ENCODE measurements around the gene LRRC4C.

Gene LRRC4C

DNA sequence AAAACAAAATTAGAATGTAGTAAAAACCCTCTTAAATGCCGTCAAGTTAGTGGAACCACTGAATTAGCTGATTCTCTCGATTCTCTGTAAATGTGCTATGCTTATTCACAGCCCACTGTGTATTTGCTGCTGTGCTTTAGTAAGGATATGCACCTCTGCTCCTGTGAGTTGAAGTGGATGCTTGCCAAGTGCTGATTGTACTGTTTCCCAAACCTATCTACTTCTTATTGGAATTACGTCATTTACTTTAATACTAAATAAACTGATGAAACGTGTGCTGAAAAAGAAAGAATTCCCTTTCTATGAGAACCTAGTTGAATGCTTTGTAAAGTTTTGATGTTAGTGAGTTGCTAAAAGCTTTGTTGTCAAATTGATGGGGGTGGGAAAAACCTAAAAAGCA is 158.4 kb downstream of the LRRC4C start:
- no peaks in the 10 kb centered on the region for H3K4me1 Mint-ChIP-seq (ENCODE audit: low read depth in 2 of 2)
- no peak for ATAC-seq (replicated peaks)
- H3K36me3 Mint-ChIP-seq (ENCODE audit: insufficient read depth) = no peaks in the 10 kb centered on the region
- H3K27me3 Mint-ChIP-seq = no peaks in the 10 kb centered on the region
- DNase-seq = no peak
- peaks cover 3 to 17% of the 10 kb centered on the region in 2 donors for H3K9me3 Mint-ChIP-seq
- H3K4me3 Mint-ChIP-seq = no peak overlapping the region
- H3K27ac Mint-ChIP-seq = no peak overlapping the region

DNA sequence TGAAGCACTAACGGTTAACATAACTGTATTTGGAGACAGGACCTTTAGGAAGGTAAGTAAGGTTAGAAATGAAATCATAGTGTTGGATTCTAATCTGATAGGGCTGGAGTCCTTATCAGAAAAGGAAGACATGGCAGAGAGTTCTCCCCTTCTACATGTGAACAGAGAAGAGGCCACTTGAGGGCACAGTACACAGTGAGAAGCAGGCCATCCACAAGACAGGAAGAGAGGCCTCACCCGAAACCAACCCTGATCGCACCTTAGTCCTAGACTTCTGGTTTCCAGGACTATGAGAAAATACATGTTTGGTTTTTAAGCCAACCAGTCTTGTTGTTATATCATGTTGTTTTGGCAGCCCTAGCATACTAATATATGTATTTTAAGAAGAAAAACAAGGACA is 170.0 kb downstream of the LRRC4C start:
- H3K27ac Mint-ChIP-seq = no peak overlapping the region
- H3K36me3 Mint-ChIP-seq (ENCODE audit: insufficient read depth) = no peaks in the 10 kb centered on the region
- ATAC-seq (replicated peaks) = no peak
- no peaks in the 10 kb centered on the region for H3K27me3 Mint-ChIP-seq
- H3K4me1 Mint-ChIP-seq (ENCODE audit: low read depth in 2 of 2) = no peaks in the 10 kb centered on the region
- H3K4me3 Mint-ChIP-seq = no peak overlapping the region
- no peak for DNase-seq
- peaks cover 2 to 6% of the 10 kb centered on the region in 2 donors for H3K9me3 Mint-ChIP-seq

DNA sequence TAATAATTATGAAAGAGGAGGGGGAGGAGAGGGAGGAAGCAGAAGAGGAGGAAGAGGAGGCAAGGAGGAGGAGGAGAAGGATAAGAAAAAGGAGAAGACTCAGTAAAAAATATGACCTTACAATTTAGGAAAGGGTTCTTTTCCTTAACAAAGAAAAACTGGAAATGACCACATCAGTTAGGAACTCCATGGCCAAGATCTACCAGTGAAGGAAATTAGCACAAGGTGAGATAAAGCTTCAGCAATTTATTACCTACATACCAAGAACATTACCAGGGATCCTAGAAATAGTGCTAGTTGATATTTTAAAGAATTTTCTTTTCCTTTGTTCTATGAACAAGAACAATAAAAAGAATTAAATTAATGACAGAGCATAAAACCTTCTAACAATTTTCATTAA is 172.7 kb downstream of the LRRC4C start:
- DNase-seq (no peak), ATAC-seq (replicated peaks) (no peak)
- Mint-ChIP-seq H3K4me1 (ENCODE audit: low read depth in 2 of 2) (no peaks in the 10 kb centered on the region), H3K4me3 (no peak overlapping the region), H3K9me3 (peaks cover 6 to 10% of the 10 kb centered on the region in 2 donors), H3K36me3 (ENCODE audit: insufficient read depth) (no peaks in the 10 kb centered on the region), H3K27me3 (no peaks in the 10 kb centered on the region), H3K27ac (no peak overlapping the region)

DNA sequence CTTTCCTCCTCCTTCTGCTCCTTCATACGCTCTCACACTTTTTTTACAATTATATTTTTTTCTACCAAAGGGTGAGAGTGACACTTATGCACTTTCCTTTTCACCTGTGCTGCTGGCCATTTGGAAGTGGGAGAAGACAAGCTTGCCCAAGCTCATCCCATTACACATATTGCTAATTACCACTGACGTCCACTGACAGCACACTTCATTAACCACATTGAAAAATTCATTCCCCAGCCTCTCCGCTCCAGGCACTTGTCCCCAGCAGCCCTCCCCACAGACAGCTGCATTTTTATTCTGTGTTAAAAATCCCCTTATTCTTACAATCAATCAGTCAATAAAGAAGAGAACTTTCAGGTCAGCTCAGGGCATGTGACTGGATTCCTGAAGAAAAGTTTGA is 175.1 kb downstream of the LRRC4C start:
- Mint-ChIP-seq H3K4me1 (ENCODE audit: low read depth in 2 of 2) (no peaks in the 10 kb centered on the region), H3K36me3 (ENCODE audit: insufficient read depth) (no peaks in the 10 kb centered on the region), H3K27me3 (no peaks in the 10 kb centered on the region), H3K9me3 (peaks cover 14 to 24% of the 10 kb centered on the region in 2 donors), H3K27ac (no peak overlapping the region), H3K4me3 (no peak overlapping the region)
- ATAC-seq (replicated peaks) = no peak
- DNase-seq = no peak

DNA sequence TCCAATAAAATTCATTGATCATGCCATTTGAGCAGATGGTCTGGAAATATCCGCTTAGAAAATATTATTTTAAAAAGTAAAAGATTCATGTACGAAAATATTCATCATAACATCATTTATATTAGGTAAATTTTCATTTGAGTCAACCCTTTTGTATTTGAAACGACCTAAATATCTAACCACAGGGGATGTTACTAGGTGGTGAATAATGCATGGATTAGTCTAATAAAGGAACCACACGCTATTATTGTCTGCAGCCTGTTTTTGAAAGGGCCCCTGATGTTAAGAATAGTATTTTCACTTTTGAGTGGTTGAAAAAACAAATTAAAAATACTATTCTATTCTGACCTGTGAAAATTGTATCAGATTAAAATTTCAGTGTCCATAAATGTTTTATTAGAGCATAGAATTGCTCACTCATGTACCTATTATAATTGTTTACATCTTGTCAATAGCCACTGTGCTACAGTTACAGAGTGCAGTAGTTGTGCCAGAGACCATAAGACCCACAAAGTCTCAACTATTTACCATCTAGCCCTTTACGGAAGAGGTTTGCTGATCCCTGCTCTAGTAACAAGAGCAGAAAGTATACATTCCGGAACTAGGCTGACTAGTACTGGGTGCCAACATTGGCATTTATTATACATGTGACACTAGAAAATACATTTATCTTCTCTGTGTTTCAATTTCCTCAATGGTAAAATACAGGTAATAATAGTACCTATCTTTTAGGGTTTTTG is 176.1 kb downstream of the LRRC4C start:
- Mint-ChIP-seq H3K36me3 (ENCODE audit: insufficient read depth) (no peaks in the 10 kb centered on the region), H3K9me3 (peaks cover 15 to 31% of the 10 kb centered on the region in 2 donors), H3K27me3 (no peaks in the 10 kb centered on the region), H3K4me1 (ENCODE audit: low read depth in 2 of 2) (no peaks in the 10 kb centered on the region), H3K4me3 (no peak overlapping the region), H3K27ac (no peak overlapping the region)
- DNase-seq (no peak), ATAC-seq (replicated peaks) (no peak)

DNA sequence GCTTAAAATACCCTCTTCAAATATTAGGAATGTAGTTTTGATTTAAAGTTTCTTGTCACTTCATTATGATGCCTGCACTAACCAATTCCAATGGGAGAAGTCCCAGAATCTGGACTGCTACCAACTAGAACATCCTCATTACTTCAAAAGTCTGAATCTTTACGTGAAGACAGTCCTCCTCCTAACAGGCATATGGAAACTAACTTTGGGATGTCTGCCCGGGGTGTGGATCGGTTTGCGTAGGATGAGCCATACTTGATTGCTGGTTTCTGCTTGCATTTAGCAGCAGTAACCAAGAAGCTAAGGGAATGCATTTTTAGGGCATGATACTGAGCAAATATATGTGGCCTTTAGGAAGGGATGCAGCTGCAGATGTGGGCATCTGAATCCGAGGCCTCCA is 177.1 kb downstream of the LRRC4C start:
- DNase-seq (no peak), ATAC-seq (replicated peaks) (no peak)
- H3K36me3 Mint-ChIP-seq (ENCODE audit: insufficient read depth) = no peaks in the 10 kb centered on the region
- no peak overlapping the region for H3K27ac Mint-ChIP-seq
- no peak overlapping the region for H3K4me3 Mint-ChIP-seq
- H3K9me3 Mint-ChIP-seq = peaks cover 15 to 26% of the 10 kb centered on the region in 2 donors
- no peaks in the 10 kb centered on the region for H3K4me1 Mint-ChIP-seq (ENCODE audit: low read depth in 2 of 2)
- H3K27me3 Mint-ChIP-seq = no peaks in the 10 kb centered on the region

DNA sequence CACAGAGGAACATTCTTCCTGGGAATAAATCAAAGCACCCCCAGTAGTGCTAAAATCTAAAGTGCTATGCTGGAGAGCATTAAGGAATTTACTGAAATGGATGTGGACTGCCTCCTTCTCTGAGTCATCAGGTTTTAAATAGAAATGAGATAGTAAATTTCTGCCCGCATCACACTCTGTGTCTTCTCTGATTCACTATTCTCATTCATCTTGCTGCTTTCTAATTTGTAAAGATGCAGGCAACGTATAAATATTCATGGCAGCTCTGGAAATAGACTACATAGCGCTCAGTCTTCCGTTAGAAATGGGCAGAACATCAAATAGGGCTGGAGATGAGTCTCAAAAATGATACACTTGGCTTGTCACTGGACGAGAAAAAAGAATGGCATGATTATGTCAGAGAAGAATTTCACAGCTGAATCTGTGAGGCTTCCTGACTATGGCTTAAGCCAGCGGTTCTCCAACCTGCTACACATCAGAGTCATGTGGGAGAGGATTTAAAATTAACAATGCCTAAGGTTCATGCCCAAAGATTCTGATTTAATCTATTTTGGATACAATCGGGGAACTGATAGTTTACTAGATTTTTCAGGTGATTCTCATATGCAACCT is 178.2 kb downstream of the LRRC4C start:
- H3K27ac Mint-ChIP-seq = no peak overlapping the region
- H3K4me1 Mint-ChIP-seq (ENCODE audit: low read depth in 2 of 2) = no peaks in the 10 kb centered on the region
- H3K36me3 Mint-ChIP-seq (ENCODE audit: insufficient read depth) = no peaks in the 10 kb centered on the region
- H3K4me3 Mint-ChIP-seq = no peak overlapping the region
- peaks cover 18 to 26% of the 10 kb centered on the region in 2 donors for H3K9me3 Mint-ChIP-seq
- no peak for ATAC-seq (replicated peaks)
- no peak for DNase-seq
- no peaks in the 10 kb centered on the region for H3K27me3 Mint-ChIP-seq

DNA sequence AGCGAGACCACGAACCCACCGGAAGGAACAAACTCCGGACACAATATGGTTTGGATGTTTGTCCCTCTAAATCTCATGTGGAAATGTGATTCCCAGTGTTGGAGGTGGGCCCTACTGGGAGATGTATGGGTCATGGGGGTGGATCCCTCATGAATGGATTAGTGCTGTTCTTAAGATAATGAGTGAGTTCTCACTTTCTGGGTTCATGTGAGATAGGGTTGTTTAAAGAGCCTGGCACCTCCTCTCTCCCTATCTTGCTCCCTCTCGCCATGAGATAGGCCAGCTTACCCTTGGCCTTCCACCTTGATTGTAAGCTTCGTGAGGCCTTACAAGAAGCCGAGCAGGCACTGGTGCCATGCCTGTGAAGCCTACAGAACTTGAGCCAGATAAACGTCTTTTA is 184.6 kb downstream of the LRRC4C start:
- Mint-ChIP-seq H3K4me3 (no peak overlapping the region), H3K36me3 (ENCODE audit: insufficient read depth) (no peaks in the 10 kb centered on the region), H3K27ac (no peak overlapping the region), H3K9me3 (peaks cover 20 to 33% of the 10 kb centered on the region in 2 donors), H3K27me3 (no peaks in the 10 kb centered on the region), H3K4me1 (ENCODE audit: low read depth in 2 of 2) (no peaks in the 10 kb centered on the region)
- ATAC-seq (replicated peaks) = no peak
- DNase-seq = no peak

DNA sequence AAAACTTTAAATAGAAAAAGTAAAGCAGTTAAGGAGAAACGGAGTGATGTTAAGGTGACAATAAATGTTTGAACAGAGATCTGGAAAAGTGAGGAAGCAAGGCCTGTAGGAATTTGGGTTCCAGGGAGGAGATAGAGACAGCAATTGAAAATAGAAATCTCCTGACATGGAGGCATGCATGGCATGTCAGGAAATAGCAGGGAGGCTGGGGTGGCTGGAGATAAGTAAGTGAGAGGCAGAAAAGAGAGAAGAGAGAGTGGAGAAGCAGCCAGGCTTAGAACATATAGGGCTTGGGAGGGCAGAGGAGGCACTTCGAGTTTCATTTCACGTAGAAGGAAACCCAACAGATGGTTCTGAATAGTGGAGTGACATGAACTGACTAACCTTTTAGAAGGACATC is 185.5 kb downstream of the LRRC4C start:
- Mint-ChIP-seq H3K27ac (no peak overlapping the region), H3K9me3 (peaks cover 17 to 24% of the 10 kb centered on the region in 2 donors)

DNA sequence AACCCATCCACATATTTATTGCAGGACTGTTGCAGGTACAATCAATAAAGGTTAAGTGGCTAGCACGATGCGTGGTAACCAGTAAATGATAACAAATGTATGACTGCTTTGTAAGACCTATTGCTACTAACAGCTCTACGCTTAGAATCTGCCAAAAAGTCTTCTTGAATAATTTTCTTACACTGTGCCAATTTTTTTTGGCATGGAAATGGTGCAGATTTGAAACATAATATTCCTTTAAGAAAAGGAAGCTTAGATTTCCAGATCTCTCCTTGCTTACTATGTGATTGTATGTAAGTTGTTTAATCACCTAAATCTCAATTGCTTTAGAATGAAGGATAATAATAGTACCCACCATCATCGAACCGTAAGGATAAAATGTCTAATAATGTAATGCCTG is 192.0 kb downstream of the LRRC4C start:
- no peak overlapping the region for H3K27ac Mint-ChIP-seq
- H3K9me3 Mint-ChIP-seq = peaks cover 10 to 25% of the 10 kb centered on the region in 2 donors
- ATAC-seq (replicated peaks) (no peak), DNase-seq (no peak)
- no peaks in the 10 kb centered on the region for H3K27me3 Mint-ChIP-seq
- H3K4me3 Mint-ChIP-seq = no peak overlapping the region
- no peaks in the 10 kb centered on the region for H3K36me3 Mint-ChIP-seq (ENCODE audit: insufficient read depth)
- no peaks in the 10 kb centered on the region for H3K4me1 Mint-ChIP-seq (ENCODE audit: low read depth in 2 of 2)

More for the DNA sequence above, 185.5 kb downstream of the LRRC4C start:
- Mint-ChIP-seq H3K4me1 (ENCODE audit: low read depth in 2 of 2) (no peaks in the 10 kb centered on the region), H3K27me3 (no peaks in the 10 kb centered on the region), H3K4me3 (no peak overlapping the region), H3K36me3 (ENCODE audit: insufficient read depth) (no peaks in the 10 kb centered on the region)
- DNase-seq (no peak), ATAC-seq (replicated peaks) (no peak)

DNA sequence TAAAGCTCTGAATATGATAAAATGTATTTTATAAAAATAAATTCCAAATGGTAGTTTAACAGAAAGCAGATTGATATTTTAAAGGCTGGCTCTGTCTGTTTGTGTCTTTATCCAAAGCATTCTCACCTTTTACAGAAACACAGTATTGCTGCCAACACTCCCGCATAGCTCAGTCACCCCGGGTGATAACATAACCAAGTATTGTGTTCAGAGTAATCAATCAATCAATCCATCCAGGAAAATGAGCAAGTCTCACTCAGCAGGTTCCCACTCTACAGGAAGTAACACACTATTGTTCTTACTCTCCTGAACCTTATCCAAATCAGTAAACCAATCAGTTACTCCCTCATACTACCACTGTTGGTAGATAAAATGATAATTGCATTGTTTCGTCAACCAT is 203.4 kb downstream of the LRRC4C start:
- Mint-ChIP-seq H3K9me3 (peaks cover 0 to 4% of the 10 kb centered on the region in 2 donors), H3K36me3 (ENCODE audit: insufficient read depth) (no peaks in the 10 kb centered on the region), H3K27me3 (no peaks in the 10 kb centered on the region), H3K4me1 (ENCODE audit: low read depth in 2 of 2) (no peaks in the 10 kb centered on the region), H3K27ac (no peak overlapping the region), H3K4me3 (no peak overlapping the region)
- no peak for DNase-seq
- no peak for ATAC-seq (replicated peaks)

DNA sequence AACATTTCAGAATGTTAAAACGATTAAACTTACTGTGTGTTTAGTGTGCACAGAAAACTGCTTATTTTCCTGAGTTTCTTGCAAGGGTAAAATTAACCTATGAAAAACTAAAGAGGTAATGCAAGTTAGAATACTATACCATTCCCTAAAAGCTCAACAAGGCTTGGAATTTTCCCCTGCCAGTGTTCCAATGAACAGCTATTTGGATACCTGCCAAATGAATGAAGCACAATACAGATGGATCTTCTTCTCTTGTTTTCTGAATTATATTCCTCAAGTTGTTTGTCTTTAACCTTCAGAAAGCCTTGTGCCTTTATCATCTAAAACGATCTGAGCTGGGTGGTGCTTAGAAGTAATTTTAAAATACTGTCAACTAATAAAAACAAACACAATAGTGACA is 204.5 kb downstream of the LRRC4C start:
- no peaks in the 10 kb centered on the region for H3K4me1 Mint-ChIP-seq (ENCODE audit: low read depth in 2 of 2)
- no peak overlapping the region for H3K27ac Mint-ChIP-seq
- no peak for ATAC-seq (replicated peaks)
- DNase-seq = no peak
- H3K9me3 Mint-ChIP-seq = peaks cover 0 to 4% of the 10 kb centered on the region in 2 donors
- H3K36me3 Mint-ChIP-seq (ENCODE audit: insufficient read depth) = no peaks in the 10 kb centered on the region
- H3K27me3 Mint-ChIP-seq = no peaks in the 10 kb centered on the region
- H3K4me3 Mint-ChIP-seq = no peak overlapping the region

DNA sequence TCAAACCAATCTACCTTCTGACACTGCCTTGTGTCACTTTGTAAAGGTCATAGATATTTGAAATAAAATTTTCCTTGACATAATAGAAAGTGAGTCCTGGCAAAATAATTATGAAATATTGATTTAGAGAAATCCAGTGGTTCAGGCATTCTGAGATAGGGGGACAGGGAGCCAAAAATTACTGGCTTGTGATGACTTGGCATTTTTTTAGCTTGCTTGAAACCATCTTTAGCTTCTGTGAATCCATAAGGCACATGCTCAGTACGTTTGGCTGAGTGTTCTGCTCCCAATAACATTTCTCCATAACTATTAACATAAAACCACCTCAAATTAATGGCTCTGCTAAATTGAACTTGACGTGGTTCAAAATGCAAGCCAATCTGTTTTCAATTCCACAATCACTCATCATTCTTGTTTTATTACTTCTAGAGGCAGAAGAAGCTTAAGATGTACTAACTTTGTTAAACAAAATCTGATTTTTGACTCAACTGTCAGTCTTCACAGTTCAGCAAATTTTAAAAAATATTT is 209.0 kb downstream of the LRRC4C start:
- no peak for DNase-seq
- no peaks in the 10 kb centered on the region for H3K4me1 Mint-ChIP-seq (ENCODE audit: low read depth in 2 of 2)

DNA sequence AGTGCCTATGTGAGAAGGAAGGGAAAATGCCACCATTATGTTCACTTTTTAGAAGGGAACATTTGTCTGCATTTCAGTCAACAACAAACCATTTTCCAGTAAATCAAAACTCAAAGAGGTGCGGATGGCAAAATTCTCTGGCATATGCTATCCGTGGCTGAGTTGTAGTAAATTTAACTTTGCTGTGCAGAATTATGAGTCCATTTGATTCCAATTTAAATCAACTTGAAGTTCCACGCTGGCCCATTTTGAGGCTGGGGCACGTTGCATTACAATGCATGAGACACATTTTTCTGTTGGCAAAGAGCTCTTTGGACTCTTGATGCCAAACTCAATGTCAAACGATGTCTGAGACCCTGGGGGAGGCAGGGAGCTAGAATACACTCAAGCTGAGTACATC is 211.8 kb downstream of the LRRC4C start:
- peaks cover 17 to 18% of the 10 kb centered on the region in 2 donors for H3K9me3 Mint-ChIP-seq
- H3K36me3 Mint-ChIP-seq (ENCODE audit: insufficient read depth) = no peaks in the 10 kb centered on the region
- no peaks in the 10 kb centered on the region for H3K27me3 Mint-ChIP-seq
- no peak overlapping the region for H3K27ac Mint-ChIP-seq
- no peak for ATAC-seq (replicated peaks)
- H3K4me3 Mint-ChIP-seq = no peak overlapping the region
- DNase-seq = no peak
- H3K4me1 Mint-ChIP-seq (ENCODE audit: low read depth in 2 of 2) = no peaks in the 10 kb centered on the region

More for the DNA sequence above, 209.0 kb downstream of the LRRC4C start:
- Mint-ChIP-seq H3K36me3 (ENCODE audit: insufficient read depth) (no peaks in the 10 kb centered on the region), H3K9me3 (peaks cover 11 to 17% of the 10 kb centered on the region in 2 donors), H3K27me3 (no peaks in the 10 kb centered on the region), H3K4me3 (no peak overlapping the region), H3K27ac (no peak overlapping the region)
- ATAC-seq (replicated peaks) = no peak
